HAP-1 (cell line): ENCODE measurements around the gene TAAR1.
A peak's percentile ranks its signal among the peaks of the same experiment; 100 is the strongest.
"Not testable (repeated sequence)": the region's sequence is repeated elsewhere in the genome, so short reads cannot be mapped to it uniquely, and the experiment has no call there.

Experiments
- DNase-seq, 2 experiments: peaks; one replicate each; pipeline ENCODE4 v3.0.0-alpha.2; 2016 to 2020; ENCODE audit warnings: low spot score in 2 of 2
- H3K27me3 ChIP-seq: fragments of 250-450 bp; sonication (Bioruptor Pico); 2 replicates; pipeline ENCODE4 v1.5.1; 2020; ENCODE audit warnings: low read depth, mild to moderate bottlenecking, moderate library complexity
- H3K36me3 ChIP-seq: fragments of 250-450 bp; sonication (Bioruptor Pico); replicated peaks from 2 replicates; pipeline ENCODE4 v1.5.1; 2020; ENCODE audit warnings: mild to moderate bottlenecking
- H3K4me1 ChIP-seq: fragments of 250-450 bp; sonication (Bioruptor Pico); 2 replicates; pipeline ENCODE4 v1.5.1; 2020; ENCODE audit warnings: mild to moderate bottlenecking
- H3K4me3 ChIP-seq: fragments of 250-450 bp; sonication (Bioruptor Pico); 2 replicates; pipeline ENCODE4 v1.5.1; 2020; ENCODE audit warnings: mild to moderate bottlenecking, moderate library complexity
- H3K9me3 ChIP-seq: fragments of 250-450 bp; sonication (Bioruptor Pico); 2 replicates; pipeline ENCODE4 v1.5.1; 2020; ENCODE audit warnings: mild to moderate bottlenecking, moderate library complexity
- in situ Hi-C: fragments of 300-500 bp; cut with MboI; formaldehyde crosslinking; loops from 3 replicates; pipeline ENCODE4 v1.14.3; 2020; ENCODE audit warnings: low sequenced_read_pairs, inconsistent platforms, mixed read lengths

Gene TAAR1

DNA sequence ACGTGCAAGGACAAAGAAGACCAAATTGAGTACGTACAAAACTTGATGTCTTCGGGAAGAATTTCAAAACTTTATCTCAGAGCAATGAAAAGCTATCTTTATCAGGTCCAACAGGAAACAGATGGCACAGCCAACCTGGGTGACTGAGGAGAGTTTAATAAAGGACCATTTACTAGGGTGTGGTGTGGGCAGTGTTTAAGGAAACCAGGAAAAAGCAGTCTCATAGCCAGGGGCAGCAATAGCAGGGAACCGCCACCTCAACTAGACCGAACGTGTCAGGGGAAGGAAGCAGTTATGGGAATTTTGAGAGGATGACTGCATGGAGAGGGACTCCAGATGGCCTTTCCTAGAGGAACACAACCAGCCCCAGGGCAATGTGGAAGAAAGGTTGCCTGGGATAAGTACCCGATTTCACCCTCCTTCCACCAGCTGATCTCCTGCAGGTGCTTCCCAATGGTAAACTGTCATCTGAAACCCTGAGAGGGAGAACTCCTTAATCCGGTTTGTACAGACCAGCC, 54.3 kb downstream of the TAAR1 start:
- Histone ChIP-seq H3K4me1 (no peaks in the 10 kb centered on the region), H3K9me3 (no peaks in the 10 kb centered on the region), H3K4me3 (no peak overlapping the region), H3K27me3 (peaks cover 8% of the 10 kb centered on the region), H3K36me3 (no peaks in the 10 kb centered on the region)
- no peak for DNase-seq
- in situ Hi-C loops = no loop called here

DNA sequence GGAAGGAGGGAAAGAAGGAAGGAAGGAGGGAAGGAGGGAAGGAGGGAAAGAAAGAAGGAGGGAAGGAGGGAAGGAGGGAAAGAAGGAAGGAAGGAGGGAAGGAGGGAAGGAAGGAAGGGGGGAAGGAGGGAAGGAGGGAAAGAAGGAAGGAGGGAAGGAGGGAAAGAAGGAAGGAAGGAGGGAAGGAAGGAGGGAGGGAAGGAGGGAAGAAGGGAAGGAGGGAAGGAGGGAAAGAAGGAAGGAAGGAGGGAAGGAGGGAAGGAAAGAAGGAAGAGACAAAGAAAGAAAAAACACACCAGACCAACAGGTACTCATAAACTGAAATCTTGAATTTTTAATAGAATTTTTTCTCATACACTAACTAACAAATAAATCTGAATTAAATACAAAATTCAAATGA, 58.1 kb downstream of the TAAR1 start:
- H3K9me3 ChIP-seq, in situ Hi-C loops, DNase-seq: not testable (repeated sequence)

DNA sequence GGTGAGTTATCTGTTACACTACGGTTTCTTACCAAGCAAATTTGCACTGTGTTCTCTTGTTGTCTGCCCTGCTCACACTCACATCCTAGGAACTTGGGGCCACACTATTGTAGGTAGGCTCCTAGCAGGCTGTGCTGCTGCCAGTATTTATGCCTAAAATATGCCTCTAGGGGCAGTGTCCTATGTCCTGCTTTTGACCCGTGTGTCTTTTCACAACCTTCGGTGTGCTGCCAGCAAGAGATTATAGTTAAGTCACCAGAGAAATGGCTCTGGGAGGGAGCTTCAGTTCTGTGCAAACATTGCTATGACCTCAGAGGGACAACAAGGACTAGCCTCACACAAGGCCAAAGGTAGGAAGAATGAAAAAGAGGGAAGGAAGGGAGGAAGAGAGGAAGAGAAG, 60.5 kb downstream of the TAAR1 start:
- Histone ChIP-seq H3K27me3 (peaks cover 11% of the 10 kb centered on the region), H3K9me3 (no peaks in the 10 kb centered on the region), H3K4me1 (no peaks in the 10 kb centered on the region), H3K4me3 (no peak overlapping the region), H3K36me3 (no peaks in the 10 kb centered on the region)
- in situ Hi-C loops = no loop called here
- DNase-seq = peak; percentile 22 to 36

More for the DNA sequence above, 58.1 kb downstream of the TAAR1 start:
- H3K4me1 ChIP-seq, H3K4me3 ChIP-seq, H3K36me3 ChIP-seq, H3K27me3 ChIP-seq: not testable (repeated sequence)

GRCh38 chr6:132596201-132596600, 62.8 kb downstream of the TAAR1 start:
- no peak overlapping the region for H3K4me3 ChIP-seq

More at GRCh38 chr6:132596201-132596600, 62.8 kb downstream of the TAAR1 start:
- DNase-seq = no peak
- in situ Hi-C loops = no loop called here
- H3K9me3 ChIP-seq = no peaks in the 10 kb centered on the region
- no peaks in the 10 kb centered on the region for H3K4me1 ChIP-seq
- no peaks in the 10 kb centered on the region for H3K36me3 ChIP-seq
- H3K27me3 ChIP-seq = peaks cover 10% of the 10 kb centered on the region
